Measurements from ENCODE around the gene PRSS57. TPM values are rescaled to one million over a fixed set of nuclear protein-coding genes. Genes with fewer than 3 reads are reported as not detected.
A peak's percentile ranks its signal among the peaks of the same experiment; 100 is the strongest.
"Not testable (repeated sequence)": the region's sequence is repeated elsewhere in the genome, so short reads cannot be mapped to it uniquely, and the experiment has no call there.

The PRSS57 gene
- total RNA-seq, 1 donor from 2014 or later, result not detected

DNA sequence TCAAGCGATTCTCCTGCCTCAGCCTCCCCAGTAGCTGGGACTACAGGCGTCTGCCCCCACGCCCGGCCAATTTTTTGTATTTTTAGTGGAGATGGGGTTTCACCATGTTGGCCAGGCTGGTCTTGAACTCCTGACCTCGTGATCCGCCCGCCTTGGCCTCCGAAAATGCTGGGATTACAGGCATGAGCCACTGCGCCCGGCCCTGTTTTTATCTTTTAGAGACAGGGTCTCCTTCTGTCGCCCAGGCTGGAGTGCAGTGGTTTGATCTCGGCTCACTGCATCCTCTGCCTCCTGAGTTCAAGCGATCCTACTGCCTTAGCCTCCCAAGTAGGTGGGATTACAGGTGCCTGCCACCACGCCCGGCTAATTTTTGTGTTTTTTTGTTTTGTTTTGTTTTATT, 3.3 kb upstream of the PRSS57 start:
- DNase-seq (ENCODE audit: low spot score); ATAC-seq: not testable (repeated sequence)

DNA sequence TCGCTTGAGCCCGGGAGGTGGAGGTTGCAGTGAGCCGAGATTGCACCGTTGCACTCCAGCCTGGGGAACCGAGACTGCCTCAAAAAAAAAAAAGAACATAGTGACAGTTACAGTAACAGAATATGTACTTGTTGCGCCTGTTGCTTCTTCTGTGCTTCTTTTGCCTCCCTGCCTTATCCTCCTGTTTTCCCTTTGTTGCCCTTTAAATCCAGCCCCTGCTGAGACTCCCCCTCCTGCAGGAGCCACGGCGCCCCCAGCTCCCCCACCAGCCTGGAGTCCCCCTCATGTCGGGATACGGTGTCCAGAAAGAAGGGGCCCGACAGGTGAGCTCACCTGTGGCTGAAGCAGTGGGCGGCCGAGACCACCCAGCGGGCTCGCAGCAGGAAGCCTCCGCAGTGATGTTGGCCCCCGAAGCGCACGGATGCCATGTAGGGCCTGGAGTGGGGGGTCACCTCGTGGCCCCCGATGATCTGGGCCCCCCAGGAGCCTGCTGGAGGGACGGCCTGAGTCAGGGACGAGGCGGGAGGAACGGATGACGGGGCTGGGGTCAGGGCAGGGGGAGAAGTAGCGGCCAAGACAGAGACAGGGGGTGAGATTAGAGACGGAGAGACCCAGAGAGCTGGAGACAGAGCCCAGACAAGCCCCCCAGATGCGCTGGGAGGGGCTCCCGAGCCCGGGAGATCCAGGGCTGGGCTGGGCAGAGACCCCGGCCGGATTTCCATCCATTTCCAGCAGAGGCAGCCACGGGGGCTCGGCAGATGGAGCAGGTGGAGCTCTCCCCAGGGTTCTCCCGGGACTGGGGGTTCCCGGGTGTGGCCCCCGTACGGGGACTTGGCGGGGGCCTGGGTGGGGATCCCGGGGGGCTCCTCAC, 536 bp downstream of the PRSS57 start:
- no peak for ATAC-seq
- no peak for DNase-seq (ENCODE audit: low spot score)

DNA sequence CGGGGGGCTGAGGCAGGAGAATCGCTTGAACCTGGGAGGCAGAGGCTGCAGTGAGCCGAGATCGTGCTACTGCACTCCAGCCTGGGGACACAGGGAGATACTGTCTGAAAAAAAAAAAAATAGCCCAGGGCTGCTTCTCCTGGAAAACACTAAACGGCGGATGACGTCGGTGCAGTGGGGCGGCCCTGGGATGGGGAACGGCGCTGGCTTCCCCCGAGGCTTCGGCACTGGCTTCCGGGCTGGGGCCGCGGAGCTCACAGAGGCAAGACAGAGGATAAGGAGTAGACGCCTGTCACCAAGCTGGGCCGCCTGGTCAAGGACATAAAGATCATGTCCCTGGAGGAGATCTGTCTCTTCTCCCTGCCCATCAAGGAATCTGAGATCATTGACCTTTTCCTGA, 5.0 kb downstream of the PRSS57 start:
- ATAC-seq (no peak), DNase-seq (ENCODE audit: low spot score) (no peak)

DNA sequence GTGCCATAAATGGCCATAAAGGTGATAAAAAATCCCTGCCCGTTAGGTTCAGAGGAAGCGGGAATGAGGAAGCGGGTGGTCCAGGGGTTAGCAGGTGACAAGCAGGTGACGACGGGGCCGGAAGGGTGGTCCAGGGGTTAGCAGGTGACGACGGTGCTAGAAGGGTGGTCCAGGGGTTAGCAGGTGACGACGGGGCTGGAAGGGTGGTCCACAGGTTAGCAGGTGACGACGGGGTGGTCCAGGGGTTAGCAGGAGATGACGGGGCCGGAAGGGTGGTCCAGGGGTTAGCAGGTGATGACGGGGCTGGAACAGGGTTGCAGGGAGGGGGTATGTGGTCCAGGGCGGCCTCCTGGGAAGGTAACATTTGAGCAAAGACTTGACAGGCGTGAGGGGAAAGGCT, 6.3 kb downstream of the PRSS57 start:
- no peak for ATAC-seq

DNA sequence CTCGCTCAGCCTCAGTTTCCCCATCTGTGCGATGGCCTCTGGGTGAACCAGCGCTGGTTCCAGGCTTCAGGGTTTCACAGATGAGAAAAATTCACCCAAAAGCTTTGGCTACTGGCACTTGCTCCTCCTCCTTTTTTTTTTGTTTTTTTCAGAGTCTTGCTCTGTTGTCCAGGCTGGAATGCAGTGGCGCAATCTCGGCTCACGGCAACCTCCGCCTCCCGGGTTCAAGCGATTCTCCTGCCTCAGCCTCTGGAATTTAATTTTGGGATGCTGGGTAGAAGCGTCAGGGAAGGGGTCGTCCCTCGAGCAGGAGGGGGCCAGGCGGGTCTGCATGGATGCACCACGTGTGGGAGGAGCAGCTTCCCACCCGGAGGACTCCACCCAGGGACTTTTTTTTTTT, 7.0 kb downstream of the PRSS57 start:
- DNase-seq (ENCODE audit: low spot score), result no peak
- ATAC-seq, result no peak

More for the DNA sequence above, 6.3 kb downstream of the PRSS57 start:
- DNase-seq (ENCODE audit: low spot score), result no peak

DNA sequence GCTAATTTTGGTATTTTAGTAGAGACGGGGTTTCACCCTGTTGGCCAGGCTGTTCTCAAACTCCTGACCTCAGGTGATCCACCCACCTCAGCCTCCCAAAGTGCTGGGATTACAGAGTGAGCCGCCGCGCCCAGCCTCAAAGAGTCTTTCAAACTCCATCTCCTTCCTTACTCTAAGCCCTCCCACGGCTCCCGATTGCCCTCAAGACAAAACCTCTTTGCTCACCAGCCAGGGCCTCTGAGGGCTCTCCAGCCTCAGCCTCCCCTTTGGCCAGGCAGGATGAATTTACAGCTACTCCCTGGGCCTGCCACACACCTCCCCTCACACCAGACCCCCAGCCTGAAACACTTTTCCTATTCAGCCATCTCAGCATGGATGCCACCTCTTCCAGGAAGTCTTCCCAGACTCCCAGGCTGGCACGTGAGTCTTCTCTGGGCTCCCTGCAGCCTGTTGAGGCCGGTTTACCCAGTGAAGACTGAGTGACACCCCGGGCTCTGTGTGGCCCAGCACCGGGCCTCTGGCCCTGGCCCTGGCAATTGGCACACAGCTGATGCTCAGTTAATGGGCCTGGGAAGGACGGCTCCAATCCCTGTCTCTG, 7.6 kb downstream of the PRSS57 start:
- DNase-seq (ENCODE audit: low spot score) (no peak), ATAC-seq (no peak)

DNA sequence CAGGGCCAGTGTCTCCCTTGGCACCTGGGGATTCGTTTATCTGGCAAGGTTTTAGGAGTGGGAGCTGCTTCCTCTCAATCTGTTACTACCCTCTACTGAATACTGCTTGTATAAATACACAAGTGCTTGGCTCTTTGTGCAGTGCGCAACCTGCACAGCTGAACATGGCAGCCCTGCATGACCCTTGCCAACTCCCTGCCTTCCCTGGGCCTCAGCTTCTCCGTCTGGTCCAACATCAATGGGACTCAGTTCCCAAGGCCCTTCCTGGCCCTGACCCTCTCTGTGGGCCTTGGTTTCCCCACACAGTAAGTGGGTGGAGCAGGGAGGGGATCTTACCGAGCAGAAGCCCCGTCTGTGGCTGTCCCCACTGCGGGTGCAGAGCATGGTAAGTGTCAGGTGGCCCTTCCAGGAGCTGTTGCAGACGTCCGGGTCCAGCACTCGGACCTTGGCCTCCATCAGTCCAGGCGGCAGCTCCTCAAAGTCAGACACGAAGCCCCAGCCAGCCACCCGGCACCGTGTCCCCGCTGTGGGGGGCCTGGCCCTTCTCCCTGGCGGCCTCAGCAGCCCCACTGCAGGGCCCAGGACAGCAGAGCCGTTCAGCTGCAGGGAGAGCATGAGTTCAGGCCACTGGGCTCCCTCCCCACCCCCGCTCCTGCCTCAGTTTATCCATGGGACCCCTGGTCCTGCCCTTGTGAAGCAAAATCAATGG, 8.5 kb downstream of the PRSS57 start:
- ATAC-seq, result no peak
- DNase-seq (ENCODE audit: low spot score), result no peak

DNA sequence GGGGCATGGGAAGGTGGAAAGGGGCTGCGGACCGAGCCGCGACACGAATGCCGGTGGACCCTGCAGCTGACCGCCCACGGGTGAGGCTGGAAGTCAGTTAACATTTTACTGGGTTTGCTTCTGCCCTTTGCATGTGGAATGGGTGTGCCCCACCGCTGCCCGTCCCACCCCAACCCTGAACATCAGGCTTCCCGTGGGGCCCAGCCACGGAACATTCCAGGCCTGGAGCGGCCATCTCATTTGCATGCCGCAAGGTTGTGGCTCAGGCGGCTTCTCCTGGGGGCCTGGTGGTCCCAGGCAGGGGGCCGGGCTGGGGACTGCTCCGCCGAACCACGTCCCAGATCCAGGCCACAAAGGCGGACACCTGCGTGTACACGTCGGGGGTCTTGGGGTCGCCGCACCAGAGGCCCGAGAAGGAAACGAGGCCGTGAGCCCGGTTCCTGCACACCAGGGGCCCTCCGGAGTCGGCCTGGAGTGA, 9.8 kb downstream of the PRSS57 start:
- DNase-seq (ENCODE audit: low spot score) (no peak), ATAC-seq (no peak)

DNA sequence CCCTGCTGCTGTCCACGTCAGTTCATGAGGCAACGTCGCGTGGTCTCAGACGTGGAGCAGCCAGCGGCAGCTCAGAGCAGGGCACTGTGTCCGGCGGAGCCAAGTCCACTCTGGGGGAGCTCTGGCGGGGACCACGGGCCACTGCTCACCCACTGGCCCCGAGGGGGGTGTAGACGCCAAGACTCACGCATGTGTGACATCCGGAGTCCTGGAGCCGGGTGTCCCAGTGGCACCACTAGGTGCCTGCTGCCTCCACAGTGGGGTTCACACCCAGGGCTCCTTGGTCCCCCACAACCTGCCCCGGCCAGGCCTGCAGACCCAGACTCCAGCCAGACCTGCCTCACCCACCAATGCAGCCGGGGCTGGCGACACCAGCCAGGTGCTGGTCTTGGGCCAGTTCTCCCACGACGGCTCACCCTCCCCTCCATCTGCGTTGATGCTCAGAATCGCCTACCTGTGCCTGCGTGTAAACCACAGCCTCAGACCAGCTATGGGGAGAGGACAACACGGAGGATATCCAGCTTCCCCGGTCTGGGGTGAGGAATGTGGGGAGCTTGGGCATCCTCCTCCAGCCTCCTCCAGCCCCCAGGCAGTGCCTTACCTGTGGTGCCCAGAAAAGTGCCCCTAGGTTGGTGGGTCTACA, 12.5 kb downstream of the PRSS57 start:
- no peak for DNase-seq (ENCODE audit: low spot score)
- ATAC-seq, result no peak

DNA sequence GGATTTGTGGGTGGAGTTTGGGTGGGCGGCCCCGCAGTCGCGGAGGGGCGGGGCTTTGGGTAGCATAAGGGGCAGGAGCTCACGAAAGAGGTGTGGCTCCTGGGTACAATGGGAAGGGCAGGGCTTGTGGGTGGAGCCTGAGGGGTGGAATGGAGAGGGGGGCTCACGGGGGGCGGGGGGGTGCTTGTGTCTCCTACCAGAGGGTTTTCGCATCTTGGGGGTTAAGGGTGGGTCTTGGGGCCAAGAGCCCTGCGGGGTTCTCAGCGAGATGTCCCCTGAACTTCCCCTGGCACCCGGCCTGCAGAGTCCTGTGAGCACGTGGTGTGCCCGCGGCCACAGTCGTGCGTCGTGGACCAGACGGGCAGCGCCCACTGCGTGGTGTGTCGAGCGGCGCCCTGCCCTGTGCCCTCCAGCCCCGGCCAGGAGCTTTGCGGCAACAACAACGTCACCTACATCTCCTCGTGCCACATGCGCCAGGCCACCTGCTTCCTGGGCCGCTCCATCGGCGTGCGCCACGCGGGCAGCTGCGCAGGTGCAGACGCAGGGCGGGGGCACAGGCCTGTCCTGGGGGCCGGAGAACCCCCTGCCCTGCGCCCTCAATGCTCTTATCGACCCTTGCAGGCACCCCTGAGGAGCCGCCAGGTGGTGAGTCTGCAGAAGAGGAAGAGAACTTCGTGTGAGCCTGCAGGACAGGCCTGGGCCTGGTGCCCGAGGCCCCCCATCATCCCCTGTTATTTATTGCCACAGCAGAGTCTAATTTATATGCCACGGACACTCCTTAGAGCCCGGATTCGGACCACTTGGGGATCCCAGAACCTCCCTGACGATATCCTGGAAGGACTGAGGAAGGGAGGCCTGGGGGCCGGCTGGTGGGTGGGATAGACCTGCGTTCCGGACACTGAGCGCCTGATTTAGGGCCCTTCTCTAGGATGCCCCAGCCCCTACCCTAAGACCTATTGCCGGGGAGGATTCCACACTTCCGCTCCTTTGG, 13.9 kb downstream of the PRSS57 start:
- DNase-seq (ENCODE audit: low spot score) (peak; percentile 74), ATAC-seq (no peak)

DNA sequence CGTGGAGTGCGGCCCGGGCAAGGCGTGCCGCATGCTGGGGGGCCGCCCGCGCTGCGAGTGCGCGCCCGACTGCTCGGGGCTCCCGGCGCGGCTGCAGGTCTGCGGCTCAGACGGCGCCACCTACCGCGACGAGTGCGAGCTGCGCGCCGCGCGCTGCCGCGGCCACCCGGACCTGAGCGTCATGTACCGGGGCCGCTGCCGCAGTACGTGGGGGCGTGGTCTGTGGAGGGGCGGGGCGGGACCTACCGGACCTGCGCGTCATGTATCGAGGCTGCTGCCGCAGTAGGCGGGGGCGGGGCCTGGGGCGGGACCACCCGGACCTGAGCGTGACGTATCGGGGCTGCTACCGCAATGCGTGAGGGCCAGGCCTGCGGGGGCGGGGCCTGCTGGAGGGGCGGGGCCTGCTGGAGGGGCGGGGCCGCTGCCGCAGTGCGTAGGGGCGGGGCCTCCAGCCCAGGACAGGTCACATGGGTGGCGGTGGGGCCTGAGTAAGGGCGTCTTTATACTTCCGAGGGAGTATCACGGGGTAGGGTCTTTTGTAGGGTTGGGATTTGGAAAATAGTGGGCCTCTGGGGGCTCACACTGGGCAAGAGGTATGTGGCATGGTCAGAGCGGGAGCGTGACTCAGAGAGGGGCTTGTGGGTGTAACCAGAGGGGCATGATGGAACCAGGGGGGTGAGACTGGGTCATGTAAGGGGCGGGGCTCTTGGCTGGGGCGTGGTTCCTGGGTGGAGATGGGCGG, 14.8 kb downstream of the PRSS57 start:
- ATAC-seq (peak; percentile 91), DNase-seq (ENCODE audit: low spot score) (peak; percentile 100)

DNA sequence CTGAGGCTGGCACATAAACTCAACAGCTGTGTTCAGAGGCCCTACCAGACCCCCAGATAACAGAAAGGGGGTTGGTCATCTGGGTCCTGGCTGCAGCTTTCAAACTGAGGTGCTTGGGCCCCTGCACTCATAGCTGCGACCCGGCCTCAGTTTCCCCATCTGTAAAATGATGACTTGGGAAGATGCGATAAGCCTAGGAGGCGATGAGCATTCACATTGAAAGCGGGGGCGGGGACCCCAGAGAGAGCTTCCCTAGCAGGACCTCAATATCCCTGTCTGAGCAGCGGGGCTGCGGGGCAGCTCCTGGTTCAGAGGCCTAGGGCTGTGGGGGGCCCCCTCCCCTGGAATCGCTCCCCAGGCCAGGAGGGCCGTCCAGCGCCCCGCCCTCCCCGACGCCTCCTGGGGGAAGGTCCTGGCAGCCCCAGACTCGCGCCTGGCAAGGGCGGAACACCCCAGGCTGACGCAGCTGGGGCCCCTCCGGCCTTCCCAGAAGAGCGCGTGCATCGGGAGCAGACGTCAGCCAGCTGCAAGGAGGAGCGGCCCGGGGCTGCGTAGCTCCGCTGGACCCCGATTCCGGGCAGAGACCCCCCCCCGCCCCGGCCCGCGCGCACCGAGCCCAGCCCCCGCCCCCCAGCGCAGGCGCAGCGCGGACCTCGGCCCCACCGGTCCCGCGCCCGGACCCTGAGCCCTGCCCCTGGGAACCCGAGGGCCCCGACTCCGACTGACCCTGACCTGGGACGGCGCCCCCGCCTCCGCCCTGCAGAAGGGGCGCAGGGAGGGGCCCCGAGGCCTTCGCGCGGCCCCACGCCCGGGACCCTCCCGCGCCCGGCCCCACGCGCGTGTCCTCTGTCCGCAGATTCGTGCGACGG, 15.6 kb downstream of the PRSS57 start:
- DNase-seq (ENCODE audit: low spot score) (peak; percentile 58), ATAC-seq (peak; percentile 4)

DNA sequence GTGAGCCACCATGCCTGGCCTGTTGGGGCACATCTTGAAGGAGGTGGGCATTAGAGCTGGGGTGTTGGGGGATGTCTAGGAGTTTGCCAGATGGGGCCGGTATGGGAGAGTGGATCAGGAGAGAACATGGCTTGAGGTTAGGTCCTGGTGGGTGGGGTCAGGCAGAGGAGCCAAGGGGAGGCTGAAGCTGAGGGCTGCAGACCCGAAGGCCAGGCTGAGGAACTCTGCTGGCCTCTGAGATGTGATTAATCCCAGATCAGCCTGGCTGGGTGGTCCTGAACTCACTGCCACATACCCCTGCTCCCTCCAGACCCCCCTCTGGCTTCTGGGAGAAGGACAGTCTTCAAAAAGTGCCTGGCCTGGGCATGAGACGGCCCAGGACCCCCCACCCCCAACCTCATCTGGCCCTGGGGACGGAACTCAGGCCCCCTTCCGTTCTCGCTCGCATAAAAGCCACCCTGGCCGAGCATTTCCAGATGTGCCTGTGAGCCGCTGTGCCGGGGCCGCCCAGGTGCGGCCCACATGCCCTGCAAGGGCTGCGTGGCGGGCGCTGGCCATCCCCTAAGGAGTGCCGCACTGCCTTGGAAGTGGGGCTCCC, 16.4 kb downstream of the PRSS57 start:
- ATAC-seq, result no peak
- DNase-seq (ENCODE audit: low spot score), result no peak

DNA sequence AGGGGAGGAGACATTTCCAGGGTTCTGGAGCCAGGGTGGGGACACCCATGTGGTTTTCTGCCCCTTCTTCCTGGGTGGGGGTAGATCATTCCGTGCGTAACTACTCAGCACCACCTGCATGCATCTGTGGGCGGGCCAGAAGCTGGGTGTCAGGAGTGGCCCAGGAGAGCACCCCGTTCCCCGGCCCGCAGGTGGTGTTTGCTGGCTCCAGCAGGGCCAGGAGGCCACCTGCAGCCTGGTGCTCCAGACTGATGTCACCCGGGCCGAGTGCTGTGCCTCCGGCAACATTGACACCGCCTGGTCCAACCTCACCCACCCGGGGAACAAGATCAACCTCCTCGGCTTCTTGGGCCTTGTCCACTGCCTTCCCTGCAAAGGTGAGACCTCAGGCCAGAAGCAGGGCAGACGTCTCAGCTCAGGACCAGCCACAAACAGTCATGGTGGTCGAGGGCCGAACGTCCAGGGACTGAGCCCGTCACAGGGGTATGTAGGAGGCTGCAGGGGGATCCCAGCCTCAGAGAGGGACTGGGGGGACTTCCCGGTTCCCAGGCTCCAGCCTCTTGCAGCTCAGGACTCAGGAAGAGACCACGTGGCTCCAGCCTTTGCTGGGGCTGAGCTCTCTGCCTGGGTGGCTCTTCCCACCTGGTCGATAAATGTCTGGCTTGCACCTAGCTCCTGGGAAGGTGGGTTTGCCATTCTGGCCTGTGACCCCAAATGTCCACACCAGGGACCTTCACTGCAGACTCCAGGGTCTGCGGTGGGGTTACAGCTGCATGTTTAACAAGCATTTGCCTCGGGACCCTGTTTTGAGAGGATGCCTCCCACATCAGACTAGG, 17.4 kb downstream of the PRSS57 start:
- DNase-seq (ENCODE audit: low spot score) (no peak), ATAC-seq (no peak)

DNA sequence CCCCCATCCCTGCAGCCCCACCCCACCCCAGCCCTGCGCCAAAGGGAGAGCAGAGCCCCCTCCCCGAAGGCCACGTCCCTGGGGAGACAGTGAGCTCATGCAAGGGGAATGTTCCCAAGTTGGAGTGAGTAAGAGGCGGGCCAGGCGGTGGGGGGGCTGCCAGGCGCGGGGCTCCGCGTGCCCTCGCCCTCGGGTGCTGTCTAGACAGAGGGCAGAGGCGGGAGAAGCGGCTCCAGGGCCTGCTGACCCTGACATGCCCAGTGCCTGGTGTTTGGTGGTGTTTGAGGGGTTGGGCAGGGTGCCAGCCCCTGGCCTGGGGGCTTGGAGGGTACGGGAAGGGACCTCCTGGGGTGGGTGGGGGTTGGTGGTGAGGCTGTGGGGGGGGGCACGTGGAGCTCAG, 18.1 kb downstream of the PRSS57 start:
- DNase-seq (ENCODE audit: low spot score) (no peak), ATAC-seq (no peak)

DNA sequence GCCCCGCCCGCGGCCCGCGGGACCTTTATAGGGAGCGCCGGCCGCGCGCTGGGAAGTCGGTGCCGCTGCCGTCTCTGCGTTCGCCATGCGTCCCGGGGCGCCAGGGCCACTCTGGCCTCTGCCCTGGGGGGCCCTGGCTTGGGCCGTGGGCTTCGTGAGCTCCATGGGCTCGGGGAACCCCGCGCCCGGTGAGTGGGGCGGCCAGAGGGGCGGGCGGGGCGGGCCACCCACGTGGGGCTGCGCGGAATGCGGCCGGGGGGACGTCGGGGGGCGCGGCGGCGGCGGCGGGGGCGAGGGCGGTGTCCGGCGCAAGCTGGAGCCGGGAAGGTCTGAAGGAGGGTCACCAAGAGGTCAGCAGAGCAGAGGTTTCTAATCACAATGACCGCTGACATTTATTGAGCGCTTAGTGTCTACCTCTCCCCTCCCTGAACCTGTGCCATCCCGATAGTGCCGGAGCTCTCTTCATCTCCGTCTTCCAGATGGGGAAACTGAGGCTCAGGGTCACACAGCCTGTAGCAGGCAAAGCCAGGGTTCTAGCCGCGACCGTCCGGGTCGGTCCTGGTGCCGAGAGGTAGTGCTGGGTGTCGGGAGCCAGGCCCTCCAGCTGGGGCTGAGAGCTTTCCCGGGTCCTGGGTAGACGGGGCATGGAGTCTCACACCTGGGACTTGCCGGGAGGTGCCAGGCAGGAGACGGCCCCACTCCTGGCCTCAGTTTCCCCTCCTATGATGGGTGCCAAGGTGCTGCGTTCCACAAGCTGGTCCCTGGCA, 18.7 kb downstream of the PRSS57 start, which contains the start of gene FSTL3:
Gene FSTL3, plus strand, starts transcription at position 54 of the 767 bp plus-strand sequence. Its CDS starts 32 bp downstream, at position 86.
- no peak for DNase-seq (ENCODE audit: low spot score)

More for the DNA sequence above, 18.7 kb downstream of the PRSS57 start, which contains the start of gene FSTL3:
- no peak for ATAC-seq
